Lung (tissue), 12 donors: ENCODE measurements around the gene ARHGAP8. TPM values are rescaled to one million over a fixed set of nuclear protein-coding genes. Genes with fewer than 3 reads are reported as not detected.

Experiments used
- ATAC-seq: fragments of 200-7000 bp; cut with Tn5 transposase; one replicate; pipeline ENCODE4 v1.9.1; 2020; ENCODE audit warnings: moderate number of reproducible peaks; ENCODE audit not compliant: insufficient read depth, low FRiP score
- DNase-seq, 3 donors: peaks; one replicate each; pipeline ENCODE4 v3.0.0-alpha.2; 2013 to 2017
- H3K27ac ChIP-seq, 2 donors: one replicate each; pipeline ENCODE4 v1.5.1; 2013; ENCODE audit warnings: mild to moderate bottlenecking in 2 of 2, moderate library complexity in 2 of 2, control low read depth in 1 of 2, inconsistent platforms in 1 of 2, low read depth in 1 of 2, low read length in 1 of 2
- H3K27me3 ChIP-seq, 3 donors: one replicate each; pipeline ENCODE4 v1.5.1; 2013; ENCODE audit warnings: low read length in 2 of 3; ENCODE audit not compliant: control insufficient read depth in 3 of 3, insufficient read depth in 3 of 3
- H3K36me3 ChIP-seq, 4 donors: one replicate each; pipeline ENCODE4 v1.5.1; 2013; ENCODE audit warnings: low read length in 4 of 4, mild to moderate bottlenecking in 1 of 4, moderate library complexity in 1 of 4; ENCODE audit not compliant: control insufficient read depth in 4 of 4, insufficient read depth in 4 of 4
- H3K4me1 ChIP-seq, 5 donors: one replicate each; pipeline ENCODE4 v1.5.1; 2013; ENCODE audit warnings: low read length in 5 of 5, mild to moderate bottlenecking in 2 of 5, moderate library complexity in 1 of 5; ENCODE audit not compliant: control insufficient read depth in 5 of 5, insufficient read depth in 5 of 5
- H3K4me3 ChIP-seq: one replicate; pipeline ENCODE4 v1.5.1; 2013; ENCODE audit warnings: mild to moderate bottlenecking, control low read depth, moderate library complexity
- H3K9ac ChIP-seq, 2 donors: one replicate each; pipeline ENCODE4 v1.5.1; 2013; ENCODE audit warnings: low read length in 2 of 2, control low read depth in 1 of 2; ENCODE audit not compliant: insufficient read depth in 1 of 2
- H3K9me3 ChIP-seq, 4 donors: one replicate each; pipeline ENCODE4 v1.5.1; 2013; ENCODE audit warnings: low read length in 3 of 4, mild to moderate bottlenecking in 1 of 4, moderate library complexity in 1 of 4; ENCODE audit not compliant: control insufficient read depth in 4 of 4, insufficient read depth in 3 of 4
- WGBS, 2 donors: extraction: QIAGEN DNeasy Blood & Tissue Kit; methylation state at CpG; one replicate each; pipeline ENCODE4 v1.1.7; 2013; 5-methylcytosine and 5-hydroxymethylcytosine counted together
- polyA plus RNA-seq, 2 donors: library from polyadenylated mRNA; stranded (reverse); fragments of 200-250 nt; gene quantifications; one replicate each; pipeline ENCODE4 v1.2.1, GENCODE V29; 2013
- total RNA-seq, 2 donors: library from RNA; depleted of rRNA in 1 of 2; stranded (reverse); fragments of >200 nt in 1 of 2; gene quantifications; one replicate each; pipeline ENCODE4 v1.2.1, GENCODE V29; 2014 to 2021
- TF ChIP-seq, protein P1 (sequence below): IDR thresholded peaks from 2 replicates; pipeline ENCODE4 v1.5.1; 2012; ENCODE audit warnings: mild to moderate bottlenecking; ENCODE audit errors: control extremely low read depth, extremely low read depth
- donor health status: control.
- donor health status: control.
- donor health status: Bipolar disorder and iron deficiency.
- donor health status: healthy.
- donor health status: DM: yes; HTN: yes; CAD: no.

Gene ARHGAP8
- total and polyA plus RNA-seq, 4 donors = 6.8 to 21.6 (median 16.5) TPM

DNA sequence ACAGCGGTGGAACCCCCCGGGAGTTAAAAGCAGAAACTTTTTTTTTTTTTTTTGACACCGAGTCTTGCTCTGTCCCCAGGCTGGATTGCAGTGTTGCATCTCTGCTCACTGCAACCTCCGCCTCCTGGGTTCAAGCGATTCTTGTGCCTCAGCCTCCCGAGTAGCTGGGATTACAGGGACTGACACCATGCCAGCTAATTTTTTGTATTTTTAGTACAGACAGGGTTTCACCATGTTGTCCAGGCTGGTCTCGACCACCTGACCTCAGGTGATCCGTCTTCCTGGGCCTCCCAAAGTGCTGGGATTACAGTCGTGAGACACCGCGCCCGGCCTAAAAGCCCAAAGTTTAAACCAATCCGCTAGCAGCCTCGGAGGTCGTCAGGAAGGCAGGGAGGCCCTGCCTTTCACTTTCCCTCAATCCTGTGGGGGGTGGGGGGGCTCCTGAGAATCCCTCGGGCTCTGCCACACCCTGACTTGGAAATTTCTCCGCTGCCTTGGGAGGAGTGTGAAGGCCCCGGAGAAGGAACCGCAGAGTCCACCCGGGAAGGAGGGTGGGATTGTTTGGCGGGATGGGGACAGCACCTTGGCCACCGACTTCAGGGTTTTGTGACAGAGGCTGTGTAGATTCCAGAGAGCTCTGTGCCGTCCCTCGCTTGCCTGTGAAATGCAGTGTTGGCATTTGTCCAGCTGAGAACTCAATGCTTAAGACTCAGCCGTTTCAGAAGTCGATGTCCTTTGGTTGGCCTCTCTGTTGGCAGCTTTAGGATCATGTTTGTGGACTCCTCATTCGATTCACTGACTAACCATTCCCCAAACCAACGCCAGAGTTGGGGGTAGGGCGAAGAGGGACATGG is 1.0 kb downstream of the ARHGAP8 start:
- TF ChIP-seq, protein P1, sequence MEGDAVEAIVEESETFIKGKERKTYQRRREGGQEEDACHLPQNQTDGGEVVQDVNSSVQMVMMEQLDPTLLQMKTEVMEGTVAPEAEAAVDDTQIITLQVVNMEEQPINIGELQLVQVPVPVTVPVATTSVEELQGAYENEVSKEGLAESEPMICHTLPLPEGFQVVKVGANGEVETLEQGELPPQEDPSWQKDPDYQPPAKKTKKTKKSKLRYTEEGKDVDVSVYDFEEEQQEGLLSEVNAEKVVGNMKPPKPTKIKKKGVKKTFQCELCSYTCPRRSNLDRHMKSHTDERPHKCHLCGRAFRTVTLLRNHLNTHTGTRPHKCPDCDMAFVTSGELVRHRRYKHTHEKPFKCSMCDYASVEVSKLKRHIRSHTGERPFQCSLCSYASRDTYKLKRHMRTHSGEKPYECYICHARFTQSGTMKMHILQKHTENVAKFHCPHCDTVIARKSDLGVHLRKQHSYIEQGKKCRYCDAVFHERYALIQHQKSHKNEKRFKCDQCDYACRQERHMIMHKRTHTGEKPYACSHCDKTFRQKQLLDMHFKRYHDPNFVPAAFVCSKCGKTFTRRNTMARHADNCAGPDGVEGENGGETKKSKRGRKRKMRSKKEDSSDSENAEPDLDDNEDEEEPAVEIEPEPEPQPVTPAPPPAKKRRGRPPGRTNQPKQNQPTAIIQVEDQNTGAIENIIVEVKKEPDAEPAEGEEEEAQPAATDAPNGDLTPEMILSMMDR = no peak
- no peaks in the 10 kb centered on the region for H3K27me3 ChIP-seq
- H3K36me3 ChIP-seq = no peaks in the 10 kb centered on the region
- H3K4me3 ChIP-seq = no peak overlapping the region
- peak overlapping the region in 1 of 2 donors; percentile 34 for H3K27ac ChIP-seq
- H3K9me3 ChIP-seq = peaks cover 0 to 5% (median 0%) of the 10 kb centered on the region in 4 donors
- DNase-seq = peak; percentile 93 to 99 (median 99)
- no peak overlapping the region for H3K9ac ChIP-seq
- H3K4me1 ChIP-seq = peaks cover 0 to 36% (median 4%) of the 10 kb centered on the region in 5 donors
- WGBS, 2 donors = 16 to 20% methylated on average over 29 of the region's 29 CpGs
- peak; percentile 9 for ATAC-seq

- H3K27ac ChIP-seq = no peak overlapping the region
- ATAC-seq (no peak), DNase-seq (no peak)
- 63 to 65% methylated on average over 7 of the region's 7 CpGs for WGBS, 2 donors
- no peak overlapping the region for H3K4me3 ChIP-seq
- H3K9ac ChIP-seq = no peak overlapping the region
- no peaks in the 10 kb centered on the region for H3K27me3 ChIP-seq
- H3K4me1 ChIP-seq = peaks cover 0 to 44% (median 4%) of the 10 kb centered on the region in 5 donors
- TF ChIP-seq, protein P1 = no peak
- H3K36me3 ChIP-seq = no peaks in the 10 kb centered on the region
- H3K9me3 ChIP-seq = peaks cover 0 to 5% (median 0%) of the 10 kb centered on the region in 4 donors
Measured at GRCh38 chr22:44754998-44755397, 2.6 kb downstream of the ARHGAP8 start.

GRCh38 chr22:44755417-44755816 is 3.0 kb downstream of the ARHGAP8 start:
- no peak overlapping the region for H3K4me3 ChIP-seq
- ATAC-seq = no peak

More at GRCh38 chr22:44755417-44755816, 3.0 kb downstream of the ARHGAP8 start:
- Histone ChIP-seq H3K9ac (no peak overlapping the region), H3K4me1 (peaks cover 0 to 44% (median 4%) of the 10 kb centered on the region in 5 donors), H3K36me3 (no peaks in the 10 kb centered on the region), H3K27me3 (no peaks in the 10 kb centered on the region), H3K9me3 (peaks cover 0 to 5% (median 0%) of the 10 kb centered on the region in 4 donors), H3K27ac (peak overlapping the region in 1 of 2 donors; percentile 70)
- no peak for DNase-seq
- WGBS, 2 donors = 48% methylated on average over 6 of the region's 6 CpGs
- TF ChIP-seq, protein P1 = no peak
